Gastroesophageal sphincter (tissue), 4 donors: Measurements from ENCODE around the gene UBR2. TPM values are rescaled to one million over a fixed set of nuclear protein-coding genes. Genes with fewer than 3 reads are reported as not detected.
"Not testable (repeated sequence)": the region's sequence is repeated elsewhere in the genome, so short reads cannot be mapped to it uniquely, and the experiment has no call there.

ENCODE experiments used
- ATAC-seq: fragments of 150-250 bp; one replicate; pipeline ENCODE4 v1.9.1; 2016; ENCODE audit warnings: mild to moderate bottlenecking, moderate library complexity
- H3K27ac ChIP-seq, 4 donors: fragments of 200-600 bp; sonication (generic) in 3 of 4; 1 replicate in 3 of 4; 2 replicates in 1 of 4; pipeline ENCODE4 v1.5.1; 2016 to 2019
- H3K27me3 ChIP-seq: fragments of 200-600 bp; sonication (generic); one replicate; pipeline ENCODE4 v1.5.1; 2019
- H3K36me3 ChIP-seq, 2 donors: fragments of 200-600 bp; sonication (generic); one replicate each; pipeline ENCODE4 v1.5.1; 2019; ENCODE audit warnings: control low read depth in 1 of 2
- H3K4me1 ChIP-seq, 3 donors: fragments of 200-600 bp; sonication (generic); 1 replicate in 2 of 3; 2 replicates in 1 of 3; pipeline ENCODE4 v1.5.1; 2016 to 2019; ENCODE audit warnings: control low read depth in 2 of 3
- H3K4me3 ChIP-seq, 2 donors: fragments of 200-600 bp; sonication (generic); one replicate each; pipeline ENCODE4 v1.5.1; 2019; ENCODE audit warnings: mild to moderate bottlenecking in 1 of 2, moderate library complexity in 1 of 2
- H3K9me3 ChIP-seq, 3 donors: fragments of 200-600 bp; sonication (generic); one replicate each; pipeline ENCODE4 v1.5.1; 2017 to 2019; ENCODE audit warnings: control low read depth in 2 of 3
- CTCF ChIP-seq, 4 experiments: fragments of 200-600 bp in 2 of 4; fragments of 450-650 bp in 2 of 4; sonication (generic) in 1 of 4; IDR thresholded peaks; one replicate each; pipeline ENCODE4 v1.5.1; 2017 to 2019; ENCODE audit warnings: antibody characterized with exemption in 4 of 4, mild to moderate bottlenecking in 2 of 4, moderate library complexity in 2 of 4
- EP300 ChIP-seq: sonication (generic); formaldehyde crosslinking; IDR thresholded peaks from one replicate; pipeline ENCODE4 v1.6.1; 2017; ENCODE audit warnings: antibody characterized with exemption, mild to moderate bottlenecking
- POLR2A ChIP-seq, 2 donors: fragments of 450-650 bp; IDR thresholded peaks; one replicate each; pipeline ENCODE4 v1.6.1; 2017; ENCODE audit warnings: antibody characterized with exemption in 2 of 2, mild to moderate bottlenecking in 2 of 2, moderate library complexity in 1 of 2
- POLR2AphosphoS5 ChIP-seq: sonication (generic); formaldehyde crosslinking; IDR thresholded peaks from one replicate; pipeline ENCODE4 v1.6.1; 2017; ENCODE audit warnings: antibody characterized with exemption
- WGBS, 2 donors: methylation state at CpG; one replicate each; pipeline ENCODE4 v1.1.5; 2018; ENCODE audit warnings: low coverage in 1 of 2; 5-methylcytosine and 5-hydroxymethylcytosine counted together
- total RNA-seq, 4 donors: library from RNA; depleted of rRNA; stranded (reverse); fragments of >200 nt; gene quantifications; one replicate each; pipeline ENCODE4 v1.1.0, GENCODE V29; 2016

Gene UBR2
- total RNA-seq, 4 donors from 2014 or later = 27.8 to 44.8 (median 32.8) TPM

GRCh38 chr6:42561986-42562385 lies 1.8 kb upstream of the UBR2 start:
- Histone ChIP-seq H3K4me1 (peaks cover 0 to 25% (median 10%) of the 10 kb centered on the region in 3 donors), H3K36me3 (no peaks in the 10 kb centered on the region), H3K27me3 (no peaks in the 10 kb centered on the region), H3K4me3 (no peak overlapping the region), H3K9me3 (no peaks in the 10 kb centered on the region), H3K27ac (no peak overlapping the region)
- WGBS, 2 donors = 52 to 100% methylated on average over 1 to 3 of the region's 3 CpGs
- no peak for TF ChIP-seq POLR2AphosphoS5
- no peak for TF ChIP-seq CTCF (IDR thresholded peaks at IDR 0.05)
- no peak for TF ChIP-seq POLR2A (IDR thresholded peaks at IDR 0.05)
- TF ChIP-seq EP300 = no peak
- no peak for ATAC-seq

- Histone ChIP-seq H3K4me3 (no peak overlapping the region), H3K36me3 (no peaks in the 10 kb centered on the region), H3K9me3 (no peaks in the 10 kb centered on the region), H3K4me1 (peaks cover 0 to 33% (median 10%) of the 10 kb centered on the region in 3 donors), H3K27ac (peak overlapping the region in 1 of 4 donors; percentile 96), H3K27me3 (no peaks in the 10 kb centered on the region)
- TF ChIP-seq POLR2A (IDR thresholded peaks at IDR 0.05) (no peak), EP300 (no peak), POLR2AphosphoS5 (no peak), CTCF (IDR thresholded peaks at IDR 0.05) (no peak)
- no peak for ATAC-seq
- whole genome bisulfite sequencing, 2 donors = 67 to 88% methylated on average over 2 to 5 of the region's 6 CpGs
These were observed 932 bp upstream of the UBR2 start for GRCh38 chr6:42562788-42563405.

GRCh38 chr6:42564506-42564825 lies 637 bp downstream of the UBR2 start:
- TF ChIP-seq EP300 = no peak
- TF ChIP-seq POLR2AphosphoS5 = no peak
- 0% methylated on average over 7 of the region's 11 CpGs for WGBS, 2 donors
- no peak for ATAC-seq
- Histone ChIP-seq H3K27ac (peak overlapping the region; percentile 84 to 96 (median 94)), H3K4me1 (peaks cover 5 to 41% (median 14%) of the 10 kb centered on the region in 3 donors), H3K4me3 (peak overlapping the region; percentile 79 to 82), H3K27me3 (no peaks in the 10 kb centered on the region), H3K36me3 (no peaks in the 10 kb centered on the region), H3K9me3 (no peaks in the 10 kb centered on the region)

- H3K4me1 ChIP-seq = peaks cover 5 to 56% (median 17%) of the 10 kb centered on the region in 3 donors
- no peak for ATAC-seq
- no peaks in the 10 kb centered on the region for H3K27me3 ChIP-seq
- TF ChIP-seq EP300 (no peak), POLR2A (IDR thresholded peaks at IDR 0.05) (no peak), CTCF (IDR thresholded peaks at IDR 0.05) (no peak), POLR2AphosphoS5 (no peak)
- H3K9me3 ChIP-seq = no peaks in the 10 kb centered on the region
- H3K27ac ChIP-seq = peak overlapping the region; percentile 84 to 96 (median 94)
- H3K36me3 ChIP-seq = no peaks in the 10 kb centered on the region
- H3K4me3 ChIP-seq = peak overlapping the region; percentile 79 to 82
- WGBS, 2 donors = 51 to 79% methylated on average over 7 to 15 of the region's 15 CpGs
These were observed 2.2 kb downstream of the UBR2 start for GRCh38 chr6:42565823-42566613.

GRCh38 chr6:42566614-42567208 lies 2.9 kb downstream of the UBR2 start:
- no peak for ATAC-seq
- no peaks in the 10 kb centered on the region for H3K9me3 ChIP-seq
- H3K36me3 ChIP-seq = no peaks in the 10 kb centered on the region
- peaks cover 5 to 63% (median 17%) of the 10 kb centered on the region in 3 donors for H3K4me1 ChIP-seq
- H3K27me3 ChIP-seq = no peaks in the 10 kb centered on the region
- peak overlapping the region in 1 of 4 donors; percentile 94 for H3K27ac ChIP-seq
- 74 to 80% methylated on average over 3 to 5 of the region's 5 CpGs for WGBS, 2 donors
- H3K4me3 ChIP-seq = no peak overlapping the region
- TF ChIP-seq CTCF (IDR thresholded peaks at IDR 0.05) (no peak), EP300 (no peak), POLR2AphosphoS5 (no peak), POLR2A (IDR thresholded peaks at IDR 0.05) (no peak)

- H3K4me1 ChIP-seq = peaks cover 5 to 69% (median 17%) of the 10 kb centered on the region in 3 donors
- H3K36me3 ChIP-seq, H3K27me3 ChIP-seq, H3K27ac ChIP-seq, ATAC-seq, H3K9me3 ChIP-seq, H3K4me3 ChIP-seq: not testable (repeated sequence)
- 48 to 73% methylated on average over 2 to 4 of the region's 4 CpGs for WGBS, 2 donors
These were observed 3.4 kb downstream of the UBR2 start for GRCh38 chr6:42567237-42567636.
